Measurements from ENCODE around the gene BUB1B.

- no peak for TF ChIP-seq CTCF (conservative IDR thresholded peaks at IDR 0.05; ENCODE audit: low read length)
- TF ChIP-seq EZH2phosphoT487 (IDR thresholded peaks at IDR 0.05; ENCODE audit: borderline replicate concordance, low read depth, low read length): no peak
Observed at GRCh38 chr15:40242213-40242599, 81.3 kb downstream of the BUB1B start.

Measured in OCI-LY7 (cell line).